AG20443 (cell line): ENCODE data around the gene EPS15.
"Not testable (repeated sequence)": the region's sequence is repeated elsewhere in the genome, so short reads cannot be mapped to it uniquely, and the experiment has no call there.

ENCODE experiments used
- DNase-seq: peaks from one replicate; pipeline ENCODE4 v3.0.0; 2012; ENCODE audit warnings: low spot score, mixed read lengths

Gene EPS15

DNA sequence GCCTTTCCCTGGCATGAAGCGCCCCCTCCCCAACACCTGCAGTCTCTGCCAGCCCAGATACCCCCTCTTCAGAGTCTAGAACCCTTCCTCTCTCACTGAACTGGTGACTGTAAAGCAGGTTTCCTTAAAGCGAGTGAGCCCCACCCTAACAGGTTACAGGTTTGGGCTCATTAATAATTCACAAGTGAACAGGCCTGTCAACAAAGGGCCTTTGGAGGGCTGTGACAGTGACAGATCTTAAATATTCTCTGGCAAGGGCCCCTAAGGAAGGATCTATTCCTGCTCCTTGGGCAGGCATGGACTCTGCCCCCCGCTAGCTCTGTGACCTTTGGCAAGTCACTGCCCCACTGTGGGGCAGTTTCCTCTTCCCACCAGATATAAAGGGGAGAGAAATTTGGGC, 183.1 kb downstream of the EPS15 start:
- no peak for DNase-seq

DNA sequence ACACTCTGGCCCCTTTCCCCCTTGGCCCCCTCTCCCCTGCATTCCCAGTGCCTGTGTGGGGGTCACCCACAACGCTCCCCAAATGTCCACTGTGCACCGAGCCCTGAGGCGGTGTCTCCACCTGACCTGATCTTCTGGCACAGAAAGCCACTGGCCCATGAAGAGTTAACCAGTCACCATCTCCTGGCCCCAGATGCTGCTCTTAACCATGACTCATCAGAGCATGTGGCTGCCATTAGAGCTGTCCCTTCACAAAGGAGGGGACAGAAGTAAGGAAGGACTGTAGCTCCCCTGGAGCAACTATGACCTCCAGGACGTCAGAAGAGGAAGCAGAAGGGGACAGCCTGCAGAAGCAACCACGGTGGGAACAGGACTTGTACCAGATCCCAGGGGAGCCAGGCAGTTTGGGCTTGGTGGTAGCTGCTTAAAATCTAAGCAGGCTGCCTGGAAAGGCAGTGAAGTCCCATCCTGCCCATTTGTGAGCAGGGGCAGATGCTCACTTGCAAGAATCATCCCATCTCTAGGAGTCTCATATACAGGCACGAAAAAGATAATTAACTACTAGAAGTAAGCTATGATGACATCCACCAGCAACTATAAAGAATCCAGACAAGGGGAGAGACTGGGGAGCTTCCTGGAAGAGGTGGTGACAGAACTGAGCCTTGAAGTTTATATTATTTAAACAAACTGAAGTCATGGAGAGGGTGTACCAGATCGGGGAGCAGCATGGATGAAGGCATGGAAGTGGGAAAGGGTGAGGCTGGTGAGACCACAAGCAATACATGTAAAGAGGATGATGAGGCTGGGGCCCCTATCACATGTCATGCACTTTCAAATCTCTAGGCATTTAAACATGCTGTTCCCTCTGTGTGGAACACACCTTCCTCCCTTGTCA, 187.6 kb downstream of the EPS15 start:
- DNase-seq, result peak; percentile 81

DNA sequence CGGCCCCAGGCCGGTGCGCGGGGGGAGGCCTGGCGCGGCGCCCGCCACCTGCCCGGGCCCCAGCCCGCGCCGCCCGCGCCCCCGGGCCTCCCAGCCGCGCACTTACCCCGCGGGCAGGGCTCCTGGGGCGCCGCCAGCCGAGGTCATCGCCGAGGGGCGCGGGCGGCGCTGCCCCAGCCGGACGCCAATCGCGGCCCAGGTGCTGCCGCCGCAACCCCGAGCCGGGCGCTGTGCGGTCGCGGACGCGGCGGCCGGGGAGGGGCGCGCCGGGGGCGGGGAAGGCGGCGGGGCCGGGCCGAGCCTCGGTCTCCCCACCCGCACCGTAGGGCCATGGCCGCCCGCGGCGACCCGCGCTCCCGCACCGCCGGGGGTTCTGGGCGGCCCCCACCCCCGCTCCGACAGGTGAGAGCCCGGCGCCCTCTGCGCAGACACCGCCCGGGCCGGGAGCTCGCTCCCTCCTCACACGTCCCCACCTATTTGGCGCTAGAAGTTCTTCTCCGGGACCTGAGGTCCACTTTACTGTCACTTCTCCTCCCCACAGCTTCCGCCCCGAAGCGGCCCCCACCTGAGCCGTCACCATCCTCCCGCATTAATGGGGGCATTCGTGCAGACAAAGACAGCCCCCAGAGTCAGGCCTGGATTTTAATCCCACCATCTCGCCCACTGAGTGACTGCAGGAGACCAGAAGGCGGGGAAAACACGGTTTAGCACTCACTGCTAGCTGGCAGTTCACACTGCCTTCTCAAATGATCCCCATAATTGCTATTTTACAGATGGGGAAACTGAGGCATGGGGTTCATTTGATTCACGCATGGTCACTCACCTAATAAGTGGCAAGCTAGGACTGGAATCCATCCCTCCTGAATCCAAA, 188.5 kb downstream of the EPS15 start, which contains the start of gene TTC39A:
TTC39A (minus strand) TSS at position 232 of the 871 bp plus-strand sequence; CDS start at position 147, 85 bp downstream.
- DNase-seq, result peak; percentile 46

DNA sequence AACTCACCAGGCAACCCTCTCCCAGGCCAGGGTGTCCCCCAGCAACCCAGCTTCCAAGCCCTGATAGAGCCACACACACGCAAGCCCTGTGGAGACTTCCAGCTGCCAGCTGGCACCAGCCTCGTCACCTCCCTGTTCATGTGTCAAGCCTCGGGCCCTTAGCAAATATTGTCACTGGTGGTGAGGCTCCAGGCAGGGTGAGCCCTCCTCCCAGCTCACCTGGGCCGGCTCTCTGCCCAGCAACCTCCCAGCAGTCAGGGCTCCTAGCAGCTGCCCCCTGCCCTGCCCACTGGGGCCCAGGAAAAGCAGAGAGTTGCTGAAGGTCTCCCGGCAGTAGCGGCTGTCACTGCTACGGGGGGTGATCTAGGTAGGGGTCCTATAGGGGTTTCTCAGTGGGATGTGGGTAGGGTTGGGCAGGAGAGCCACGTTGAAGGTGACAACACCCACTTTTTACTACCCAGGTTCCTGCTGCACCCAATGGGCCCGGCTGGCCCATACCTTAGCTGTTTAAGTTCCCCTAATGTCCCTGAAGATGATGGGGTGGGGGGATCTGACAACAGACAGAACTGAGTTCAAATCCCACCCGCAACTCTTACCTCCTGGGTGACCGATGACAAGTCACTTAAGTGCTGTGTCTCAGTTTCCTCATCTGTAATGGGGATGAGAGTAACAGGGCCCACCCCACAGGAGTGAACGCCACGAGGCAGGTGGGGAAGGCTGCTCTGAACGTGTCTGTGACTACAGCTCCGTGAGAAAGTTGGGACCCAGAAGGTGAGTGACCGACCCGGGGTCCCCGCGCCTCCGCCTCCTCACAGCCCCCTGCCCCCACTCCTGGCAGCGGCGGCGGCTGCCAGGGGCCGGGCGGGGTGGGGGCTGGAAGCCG, 189.4 kb downstream of the EPS15 start:
- no peak for DNase-seq

DNA sequence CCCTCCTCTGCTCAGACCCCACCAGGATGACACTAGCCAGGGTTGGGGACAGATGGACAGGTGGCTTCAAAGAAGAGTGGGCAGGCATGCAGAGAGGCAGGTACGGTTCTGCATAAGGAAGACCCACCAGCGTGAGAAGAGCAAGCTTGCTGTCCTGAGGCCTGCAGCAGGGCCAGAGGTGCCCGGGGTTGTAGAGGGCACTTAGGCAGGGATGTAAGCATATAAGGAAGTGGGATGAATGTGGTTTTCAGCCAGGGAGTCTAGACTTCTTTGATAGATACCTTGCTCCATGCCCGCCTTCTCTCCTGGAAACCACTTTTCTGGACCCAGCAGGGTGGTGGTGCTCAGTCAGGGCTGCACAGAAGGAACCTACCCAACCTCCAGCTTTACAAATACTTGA, 190.1 kb downstream of the EPS15 start:
- no peak for DNase-seq

DNA sequence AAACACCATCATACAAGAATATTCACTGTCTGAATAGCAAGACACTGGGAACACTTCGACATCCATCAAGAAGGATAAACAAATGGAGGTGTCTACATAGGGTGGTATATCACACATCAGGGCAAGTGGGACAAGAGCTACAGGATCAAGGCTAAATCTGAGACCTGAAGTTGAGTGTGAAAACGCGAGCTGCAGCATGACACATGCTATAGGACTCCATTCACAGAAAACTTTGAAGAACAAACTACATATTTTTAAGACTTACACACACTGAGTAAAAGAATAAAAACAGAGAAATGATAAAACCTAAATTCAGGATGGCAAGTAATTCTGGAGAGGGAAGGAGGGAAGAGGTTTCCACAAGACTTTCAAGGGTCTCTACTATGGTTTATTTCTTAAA, 190.8 kb downstream of the EPS15 start:
- DNase-seq, result no peak

DNA sequence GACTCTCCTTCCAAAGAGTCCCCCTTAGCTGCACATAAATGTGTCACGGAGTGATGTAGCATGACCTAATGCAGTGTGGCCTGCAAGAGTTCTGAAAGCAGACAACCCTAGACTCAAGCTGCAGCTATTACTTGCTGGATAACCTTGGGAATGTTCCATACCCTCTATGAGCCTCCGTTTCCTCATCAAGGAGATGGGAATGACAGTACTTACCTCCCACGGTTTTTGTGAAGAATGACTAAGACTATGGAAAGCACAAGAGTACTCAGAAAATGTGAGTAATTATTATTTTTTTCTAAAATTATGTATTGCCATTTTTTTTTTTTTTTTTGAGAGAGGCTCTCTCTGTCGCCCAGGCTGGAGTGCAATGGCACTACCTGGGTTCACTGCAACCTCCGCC, 191.7 kb downstream of the EPS15 start:
- no peak for DNase-seq

DNA sequence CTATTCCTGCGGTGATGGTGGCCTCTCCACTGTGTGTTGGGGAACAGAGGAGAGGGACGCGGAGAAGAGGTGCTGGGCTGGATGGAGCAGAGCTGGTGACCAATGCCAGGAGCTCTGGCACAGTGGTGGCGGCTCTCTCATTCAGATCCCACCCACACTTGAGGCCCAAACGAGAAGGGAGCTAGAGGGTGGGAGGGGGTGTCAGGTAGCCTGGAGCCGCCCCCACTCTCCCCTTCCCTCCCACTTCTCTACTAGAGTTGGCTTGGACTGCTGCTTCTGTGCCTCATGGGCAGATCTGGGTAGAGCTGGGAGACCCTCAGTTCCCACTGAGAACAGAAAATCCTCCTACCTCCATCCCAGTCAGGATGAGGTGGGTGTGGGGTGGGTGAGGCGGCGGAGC, 192.2 kb downstream of the EPS15 start:
- no peak for DNase-seq

DNA sequence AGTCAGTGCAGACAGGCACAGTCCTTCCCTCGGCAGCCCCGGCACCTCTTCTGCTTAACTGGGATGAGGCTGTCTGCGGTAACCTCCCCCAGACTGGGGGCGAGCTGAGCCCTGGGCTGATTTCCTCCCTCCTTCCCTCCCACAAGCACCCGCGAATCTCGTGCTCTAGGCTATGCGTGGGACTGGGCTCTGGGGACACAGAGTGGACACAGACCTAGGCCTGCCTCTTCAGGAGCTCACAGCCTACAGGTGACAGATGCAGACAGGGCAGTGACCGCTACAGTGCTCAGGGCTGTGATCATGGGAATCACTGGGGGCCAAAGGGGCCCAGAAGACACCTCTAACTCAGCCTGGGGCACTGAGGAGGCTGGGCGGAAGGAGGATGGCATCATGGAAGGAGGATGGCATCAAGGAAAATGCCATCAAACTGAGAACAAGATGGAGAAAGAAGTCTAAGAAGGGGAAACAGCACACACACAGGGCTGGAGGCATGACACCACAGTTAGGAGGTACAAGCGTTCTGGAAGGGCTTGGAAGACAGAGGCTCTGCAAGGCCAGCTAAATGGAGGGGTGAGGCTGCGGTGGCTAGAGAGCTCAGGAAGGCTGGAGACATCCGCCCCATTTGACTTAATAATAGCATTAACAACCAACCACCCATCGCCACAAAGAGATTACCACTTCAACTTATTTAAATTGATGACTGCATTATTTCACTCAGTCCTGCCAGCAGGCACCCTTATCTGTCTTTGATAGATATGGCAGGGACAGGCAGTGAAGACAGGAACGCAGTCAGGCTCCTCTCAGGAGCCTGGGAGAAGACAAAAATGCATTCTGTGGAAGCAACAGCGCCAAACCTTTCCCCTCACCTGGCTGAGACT, 192.9 kb downstream of the EPS15 start:
- no peak for DNase-seq

DNA sequence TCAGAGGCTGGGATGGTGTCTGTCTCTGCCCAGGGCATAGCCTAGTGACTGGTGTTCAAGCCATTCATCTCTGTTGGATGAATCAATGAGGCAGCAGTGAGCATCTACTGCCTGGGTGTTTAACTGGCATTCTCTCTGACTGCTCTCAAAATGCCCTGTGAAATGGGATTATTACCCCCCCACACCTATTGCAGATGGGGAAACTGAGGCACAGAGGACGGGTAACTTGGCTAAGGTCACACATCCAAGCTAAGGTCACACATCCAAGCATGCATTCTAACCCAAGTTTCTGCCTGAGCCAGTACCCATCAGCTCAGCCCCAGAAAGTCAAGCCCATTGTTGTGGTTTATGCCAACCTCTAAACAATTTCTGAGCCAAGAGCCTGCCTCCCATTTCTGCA, 193.7 kb downstream of the EPS15 start:
- DNase-seq, result no peak

DNA sequence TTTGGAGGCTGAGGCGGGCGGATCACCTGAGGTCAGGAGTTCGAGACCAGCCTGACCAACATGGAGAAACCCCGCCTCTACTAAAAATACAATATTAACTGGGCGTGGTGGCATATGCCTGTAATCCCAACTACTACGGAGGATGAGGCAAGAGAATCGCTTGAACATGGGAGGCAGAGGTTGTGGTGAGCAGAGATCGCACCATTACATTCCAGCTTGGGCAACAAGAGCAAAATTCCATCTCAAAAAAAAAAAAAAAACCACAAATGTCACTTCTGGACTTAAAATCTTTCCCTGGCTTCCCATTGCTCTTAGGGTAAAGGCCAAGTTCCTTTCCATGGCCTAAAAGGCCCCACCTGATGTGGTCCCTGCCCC, 194.1 kb downstream of the EPS15 start:
- not testable (repeated sequence) for DNase-seq

DNA sequence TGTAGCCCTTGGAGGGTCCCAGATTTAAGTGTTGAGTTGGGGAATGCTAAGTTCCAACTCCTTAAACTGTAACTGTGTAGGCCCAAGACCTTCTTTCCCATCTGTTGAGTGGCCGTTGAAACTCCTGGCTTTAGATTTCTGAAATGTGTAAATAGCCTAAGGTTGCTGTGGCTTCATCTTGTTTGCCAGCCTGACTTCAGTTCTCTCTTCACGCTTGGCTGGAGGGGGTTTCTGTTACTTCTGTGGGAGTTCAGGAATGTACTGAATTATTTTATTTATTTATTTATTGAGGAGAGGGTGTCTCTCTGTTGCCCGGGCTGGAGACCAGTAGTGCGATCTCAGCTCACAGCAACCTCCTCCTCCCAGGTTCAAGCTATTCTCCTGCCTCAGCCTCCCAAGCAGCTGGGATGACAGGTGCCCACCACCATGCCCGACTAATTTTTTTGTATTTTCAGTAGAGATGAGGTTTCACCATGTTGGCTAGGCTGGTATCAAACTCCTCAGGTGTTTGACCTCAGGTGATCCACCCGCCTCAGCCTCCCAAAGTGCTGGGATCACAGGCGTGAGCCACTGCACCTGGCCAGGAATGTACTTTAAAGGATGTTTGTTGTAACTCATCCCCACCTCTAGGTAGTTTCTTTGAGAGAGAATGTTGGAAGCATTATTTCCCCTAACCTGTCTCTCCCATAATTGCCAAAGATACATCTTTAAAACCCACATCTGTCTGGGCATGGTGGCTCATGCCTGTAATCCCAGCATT, 194.6 kb downstream of the EPS15 start:
- DNase-seq, result no peak

DNA sequence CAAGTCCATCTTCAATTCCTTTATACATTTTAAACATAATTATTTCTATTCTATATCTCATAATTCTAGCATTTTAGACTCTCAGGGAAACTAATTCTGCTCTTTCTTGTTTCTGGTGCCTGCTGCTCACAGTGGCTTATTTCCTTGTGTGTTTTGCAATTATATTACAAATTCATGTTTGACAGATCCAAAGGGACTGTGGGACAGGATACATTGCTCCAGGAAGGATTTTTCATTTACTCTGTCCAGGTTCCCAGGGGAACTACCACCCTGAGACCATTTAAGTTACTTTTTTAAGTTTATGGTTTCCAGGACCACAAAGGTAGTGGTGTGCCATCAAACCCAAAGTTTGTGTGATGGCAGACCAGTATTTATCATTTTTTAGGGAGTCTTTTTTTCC, 195.3 kb downstream of the EPS15 start:
- no peak for DNase-seq

DNA sequence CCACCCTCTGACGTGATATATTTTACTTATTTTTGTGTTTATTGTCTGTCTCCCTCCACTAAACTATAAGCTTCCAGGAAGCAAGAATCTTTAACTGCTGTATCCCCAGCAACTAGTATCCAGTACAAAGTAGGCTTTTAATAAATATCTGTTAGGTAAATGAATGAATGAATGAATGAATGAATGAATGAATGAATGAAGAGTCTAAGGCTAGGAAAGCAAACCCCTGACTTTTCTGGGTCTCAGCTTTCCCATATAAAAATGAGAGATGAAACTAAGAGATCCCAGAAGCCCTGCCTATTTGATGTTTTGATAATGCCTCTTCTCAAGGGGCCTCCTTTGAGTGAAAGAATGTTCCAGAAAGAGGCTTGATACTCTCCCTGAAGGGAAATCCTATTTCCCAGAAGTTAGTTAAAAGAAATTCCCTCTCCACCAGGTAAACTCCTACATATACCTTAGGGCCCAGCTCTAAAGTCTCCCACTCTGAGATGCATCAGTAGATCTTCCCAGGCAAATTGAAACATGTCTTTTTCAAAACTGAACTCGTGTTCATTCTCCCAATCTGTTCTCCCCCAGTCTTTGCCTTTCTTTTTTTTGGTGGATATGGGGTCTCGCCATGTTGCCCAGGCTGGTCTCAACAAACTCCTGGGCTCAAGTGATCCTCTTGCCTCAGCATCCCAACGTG, 196.5 kb downstream of the EPS15 start:
- DNase-seq, result no peak

DNA sequence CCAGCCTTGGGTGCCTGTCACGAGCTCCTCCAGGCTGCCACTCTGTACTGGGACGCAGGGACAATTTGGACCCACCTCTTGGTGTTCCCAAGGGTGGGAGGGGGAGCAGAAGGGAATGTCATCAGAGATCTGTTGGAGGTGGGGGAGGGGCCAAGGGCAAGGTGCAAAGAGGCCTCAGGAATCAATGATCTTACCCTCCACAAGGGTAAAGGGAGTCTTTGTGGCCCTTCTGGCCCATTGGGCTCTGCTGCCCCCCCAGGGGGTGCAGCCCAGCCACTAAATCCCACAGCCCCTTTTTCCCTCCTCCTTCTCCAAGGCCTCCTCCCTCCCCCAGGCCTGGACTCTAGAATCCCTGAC, 197.2 kb downstream of the EPS15 start:
- no peak for DNase-seq

DNA sequence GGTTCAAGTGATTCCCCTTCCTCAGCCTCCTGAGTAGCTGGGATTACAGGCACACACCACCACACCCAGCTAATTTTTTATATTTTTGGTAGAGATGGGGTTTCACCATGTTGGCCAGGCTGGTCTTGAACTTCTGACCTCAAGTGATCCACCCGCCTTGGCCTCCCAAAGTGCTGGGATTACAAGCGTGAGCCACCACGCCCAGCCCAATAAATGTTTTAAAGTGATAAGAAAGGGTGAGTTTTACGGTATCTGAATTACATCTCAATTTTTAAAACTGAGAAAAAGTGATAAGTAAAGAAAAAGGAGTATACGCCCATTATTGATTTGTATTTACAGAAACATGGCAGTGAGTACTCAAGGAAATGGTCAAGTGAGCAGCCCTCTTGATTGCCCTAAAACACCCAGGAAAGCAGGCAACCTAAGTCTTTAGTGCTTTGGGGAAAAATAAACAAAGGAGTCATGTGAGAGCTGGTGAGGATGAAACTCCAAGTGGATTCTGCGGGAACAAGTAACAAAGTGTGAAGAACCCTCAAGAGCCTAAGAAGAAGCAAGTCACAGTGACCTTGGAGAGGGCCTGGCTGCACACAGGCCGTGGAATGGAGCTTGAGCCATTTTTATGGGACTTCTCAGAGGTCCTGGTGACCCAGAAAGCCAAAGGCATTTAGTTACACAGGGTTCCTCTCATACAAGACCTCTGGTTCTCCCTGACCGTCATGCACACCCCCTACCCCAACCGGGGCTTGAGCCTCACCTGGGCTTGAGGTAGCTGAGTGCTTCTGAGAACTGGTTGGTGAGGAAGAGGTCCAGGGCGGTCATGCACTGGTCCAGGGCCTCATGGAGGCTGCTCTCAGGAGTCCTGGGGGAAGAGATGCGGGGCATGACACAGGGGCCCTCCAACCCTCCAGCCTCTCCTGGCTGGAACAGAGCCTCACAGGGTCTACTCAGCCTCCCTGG, 197.8 kb downstream of the EPS15 start:
- DNase-seq, result no peak

DNA sequence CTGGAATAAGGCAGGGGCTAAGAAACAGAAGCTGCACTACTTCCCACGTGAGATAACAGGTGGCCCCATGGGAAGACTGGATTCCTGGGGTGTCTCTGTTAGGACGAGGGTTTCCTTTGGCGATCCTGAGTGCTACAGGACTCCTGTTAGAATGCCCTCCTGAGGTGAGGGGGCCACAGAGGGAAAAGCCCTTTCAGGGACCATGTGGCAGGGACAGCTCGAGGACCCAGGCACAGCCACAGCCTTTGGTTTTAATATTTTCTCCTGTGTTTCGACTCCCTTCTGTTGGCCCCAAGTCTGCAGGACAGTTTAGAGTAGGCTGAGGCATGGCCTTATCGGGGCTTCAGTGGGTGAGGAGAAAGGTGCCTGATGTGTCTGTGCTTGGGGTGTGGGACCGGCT, 201.3 kb downstream of the EPS15 start:
- DNase-seq, result no peak

DNA sequence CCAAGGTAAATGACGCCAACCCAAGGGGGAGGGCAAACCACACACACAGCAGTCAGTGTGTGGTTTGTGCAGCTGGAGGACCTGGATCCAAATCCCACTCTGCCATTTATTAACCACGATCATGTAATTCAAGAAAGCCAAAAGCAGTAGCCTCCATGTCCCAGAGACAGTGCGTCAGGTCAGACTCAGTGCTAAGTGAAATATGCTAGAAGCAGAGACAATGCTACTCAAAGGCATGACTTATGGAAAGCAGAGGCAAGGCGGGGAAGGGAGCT, 202.3 kb downstream of the EPS15 start:
- no peak for DNase-seq
